Activated CD8-positive, alpha-beta memory T cell treated with anti-CD3 and anti-CD28 coated beads, Interleukin-2, amount 50 U/mL, for 48 hours (primary cell): ENCODE data around the gene CDX2.
"Not testable (repeated sequence)": the region's sequence is repeated elsewhere in the genome, so short reads cannot be mapped to it uniquely, and the experiment has no call there.

ENCODE experiments used
- DNase-seq: peaks from one replicate; pipeline ENCODE4 v3.0.0-alpha.2; 2020

Gene CDX2

GRCh38 chr13:27969082-27969865 lies at the start of gene CDX2:
TSS of gene CDX2 (minus strand) at chr13:27969315. CDS start at chr13:27969006, 309 bp downstream.
- no peak for DNase-seq

GRCh38 chr13:28014301-28014700 lies 45.2 kb upstream of the CDX2 start:
- DNase-seq: no peak

- DNase-seq: no peak
Observed at GRCh38 chr13:28013482-28013881, 44.4 kb upstream of the CDX2 start.

- no peak for DNase-seq
Observed at GRCh38 chr13:28012896-28013295, 43.8 kb upstream of the CDX2 start.

- no peak for DNase-seq
Observed at GRCh38 chr13:28012383-28012782, 43.3 kb upstream of the CDX2 start.

- DNase-seq: no peak
Observed at GRCh38 chr13:28010046-28010445, 40.9 kb upstream of the CDX2 start.

GRCh38 chr13:28005016-28005415 lies 35.9 kb upstream of the CDX2 start:
- not testable (repeated sequence) for DNase-seq

GRCh38 chr13:28002886-28003698 lies 34.0 kb upstream of the CDX2 start:
- no peak for DNase-seq

GRCh38 chr13:28001837-28002473 lies 32.8 kb upstream of the CDX2 start:
- DNase-seq: no peak

- DNase-seq: no peak
Observed at GRCh38 chr13:28001049-28001448, 31.9 kb upstream of the CDX2 start.

- no peak for DNase-seq
Observed at GRCh38 chr13:28000567-28000966, 31.5 kb upstream of the CDX2 start.

GRCh38 chr13:27997904-27998522 lies 28.9 kb upstream of the CDX2 start:
- DNase-seq: no peak

GRCh38 chr13:27991881-27992280 lies 22.8 kb upstream of the CDX2 start:
- DNase-seq: no peak

GRCh38 chr13:27988520-27988919 lies 19.4 kb upstream of the CDX2 start, which contains the start of gene URAD:
TSS of gene URAD (minus strand) at chr13:27988693. CDS start at chr13:27988637, 56 bp downstream.
- no peak for DNase-seq

- no peak for DNase-seq
Observed at GRCh38 chr13:27985600-27985999, 16.5 kb upstream of the CDX2 start.

GRCh38 chr13:27982361-27982760 lies 13.2 kb upstream of the CDX2 start:
- no peak for DNase-seq

- DNase-seq: peak; percentile 33
Observed at GRCh38 chr13:27981006-27981708, 12.0 kb upstream of the CDX2 start.

GRCh38 chr13:27980280-27980998 lies 11.3 kb upstream of the CDX2 start:
- peak; percentile 54 for DNase-seq

GRCh38 chr13:27979765-27980279 lies 10.7 kb upstream of the CDX2 start:
- DNase-seq: no peak

- DNase-seq: peak; percentile 41
Observed at GRCh38 chr13:27979001-27979643, 10.0 kb upstream of the CDX2 start.
